Activated CD4-positive, alpha-beta T cell treated with anti-CD3 and anti-CD28 coated beads, Interleukin-10, Interleukin-2, amounts not matched to agents 100 ng/mL and 50 ng/mL, durations not matched to agents 16 hours and 8 hours (primary cell): ENCODE results near the gene RAB40B.
"Not testable (repeated sequence)": the region's sequence is repeated elsewhere in the genome, so short reads cannot be mapped to it uniquely, and the experiment has no call there.

Experiments used
- DNase-seq: peaks from one replicate; pipeline ENCODE4 v3.0.0-alpha.2; 2020

Gene RAB40B

DNA sequence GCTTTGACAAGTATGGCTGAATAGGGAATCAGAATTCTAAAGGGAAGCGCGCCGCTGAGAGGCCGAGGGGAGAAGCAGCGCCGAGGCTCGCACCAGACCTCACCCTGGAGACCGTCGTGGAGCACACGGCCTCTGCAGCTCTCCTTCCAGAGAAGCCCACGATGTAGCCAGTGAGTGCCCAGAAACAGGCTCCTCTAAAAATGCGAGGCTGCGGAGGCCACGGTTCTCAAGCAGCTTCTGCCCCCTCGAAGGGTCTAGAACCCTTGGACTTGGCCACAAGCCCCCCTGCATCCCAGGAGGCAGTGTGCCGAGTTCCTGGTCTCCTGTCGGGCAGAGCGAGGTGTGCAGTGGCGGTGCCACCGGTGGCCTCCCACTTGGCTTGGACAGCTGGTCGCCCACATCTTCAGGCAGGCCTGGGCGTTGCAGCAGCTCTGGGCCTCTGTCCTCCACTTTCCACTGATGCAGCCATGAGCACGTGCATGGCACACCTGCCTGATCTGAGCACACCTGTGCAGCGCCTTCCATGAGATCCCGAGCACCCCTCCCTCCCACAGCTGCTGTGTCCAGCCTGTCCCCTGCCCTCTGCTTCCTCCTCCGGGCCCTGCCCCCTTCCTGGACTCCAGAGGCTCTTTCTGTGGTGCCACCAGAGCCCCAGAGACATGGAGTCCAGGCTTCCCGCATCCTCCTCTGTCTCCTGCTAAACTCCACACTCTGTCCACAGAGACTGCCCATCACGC is 31.4 kb downstream of the RAB40B start:
- no peak for DNase-seq

DNA sequence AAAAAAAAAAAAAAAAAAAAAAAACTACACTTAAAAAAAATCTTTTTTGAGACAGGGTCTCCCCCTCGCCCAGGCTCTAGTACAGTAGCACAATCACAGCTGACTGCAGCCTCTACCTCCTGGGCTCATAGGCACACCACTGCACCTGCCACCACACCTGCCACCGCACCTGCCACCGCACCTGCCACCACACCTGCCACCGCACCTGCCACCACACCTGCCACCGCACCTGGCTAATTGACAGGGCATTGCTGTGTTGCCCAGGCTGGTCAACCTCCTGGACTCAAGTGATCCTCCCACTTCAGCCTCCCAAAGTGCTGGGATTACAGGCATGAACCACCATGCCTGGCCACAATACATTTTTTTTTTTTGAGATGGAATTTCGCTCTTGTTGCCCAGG is 32.6 kb downstream of the RAB40B start:
- no peak for DNase-seq

DNA sequence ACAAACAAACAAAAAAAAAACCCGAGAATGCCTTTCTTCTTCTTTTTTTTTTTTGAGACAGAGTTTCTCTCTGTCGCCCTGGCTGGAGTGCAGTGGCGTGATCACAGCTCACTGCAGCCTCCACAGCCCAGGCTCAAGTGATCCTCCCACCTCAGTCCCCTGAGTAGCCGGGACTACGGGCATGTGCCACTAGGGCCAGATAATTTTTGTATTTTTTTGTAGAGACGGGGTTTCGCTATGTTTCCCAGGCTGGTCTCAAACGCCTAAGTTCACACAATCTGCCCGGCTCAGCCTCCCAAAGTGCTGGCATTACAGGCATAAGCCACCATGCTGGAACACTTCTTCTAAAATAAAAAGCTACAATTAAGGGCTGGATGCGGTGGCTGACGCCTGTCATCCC is 33.3 kb downstream of the RAB40B start:
- DNase-seq = no peak

DNA sequence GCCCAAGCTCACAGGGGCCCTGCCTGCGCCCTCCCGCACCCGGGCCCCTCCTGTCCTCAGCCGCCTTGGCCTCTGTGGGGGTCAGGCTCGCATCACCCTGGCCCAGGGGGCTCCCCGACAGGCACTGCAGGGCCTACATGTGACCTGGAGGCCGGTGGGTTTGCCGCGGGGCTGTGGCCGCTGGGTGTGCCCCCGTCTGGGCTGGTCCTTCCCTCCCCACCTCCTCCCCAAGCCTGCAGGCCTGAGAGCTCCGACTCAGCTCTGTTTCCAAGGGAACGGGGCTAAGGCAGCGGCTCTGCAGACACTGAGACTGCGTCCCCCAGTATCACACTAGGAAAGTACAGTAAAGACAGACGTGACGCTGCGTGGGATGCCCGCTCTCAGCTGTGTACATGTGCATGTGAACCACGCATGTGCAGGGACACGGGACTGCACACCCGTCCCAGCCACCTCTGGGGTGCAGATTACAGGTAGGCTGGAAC is 33.8 kb downstream of the RAB40B start:
- DNase-seq = no peak

DNA sequence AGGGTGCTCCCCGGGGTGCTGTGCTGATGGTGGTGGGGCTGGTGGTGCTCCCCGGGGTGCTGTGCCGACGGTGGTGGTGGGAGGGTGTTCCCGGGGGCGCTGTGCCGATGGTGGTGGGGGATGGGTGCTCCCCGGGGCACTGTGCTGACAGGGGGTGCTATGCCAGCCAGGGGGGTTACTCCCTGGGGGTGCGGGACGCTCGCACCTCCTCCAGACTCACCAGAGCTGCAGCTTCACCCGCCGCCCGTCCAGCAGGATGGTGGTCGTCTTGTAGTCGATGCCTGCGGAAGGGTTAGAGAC is 34.3 kb downstream of the RAB40B start:
- DNase-seq = no peak

DNA sequence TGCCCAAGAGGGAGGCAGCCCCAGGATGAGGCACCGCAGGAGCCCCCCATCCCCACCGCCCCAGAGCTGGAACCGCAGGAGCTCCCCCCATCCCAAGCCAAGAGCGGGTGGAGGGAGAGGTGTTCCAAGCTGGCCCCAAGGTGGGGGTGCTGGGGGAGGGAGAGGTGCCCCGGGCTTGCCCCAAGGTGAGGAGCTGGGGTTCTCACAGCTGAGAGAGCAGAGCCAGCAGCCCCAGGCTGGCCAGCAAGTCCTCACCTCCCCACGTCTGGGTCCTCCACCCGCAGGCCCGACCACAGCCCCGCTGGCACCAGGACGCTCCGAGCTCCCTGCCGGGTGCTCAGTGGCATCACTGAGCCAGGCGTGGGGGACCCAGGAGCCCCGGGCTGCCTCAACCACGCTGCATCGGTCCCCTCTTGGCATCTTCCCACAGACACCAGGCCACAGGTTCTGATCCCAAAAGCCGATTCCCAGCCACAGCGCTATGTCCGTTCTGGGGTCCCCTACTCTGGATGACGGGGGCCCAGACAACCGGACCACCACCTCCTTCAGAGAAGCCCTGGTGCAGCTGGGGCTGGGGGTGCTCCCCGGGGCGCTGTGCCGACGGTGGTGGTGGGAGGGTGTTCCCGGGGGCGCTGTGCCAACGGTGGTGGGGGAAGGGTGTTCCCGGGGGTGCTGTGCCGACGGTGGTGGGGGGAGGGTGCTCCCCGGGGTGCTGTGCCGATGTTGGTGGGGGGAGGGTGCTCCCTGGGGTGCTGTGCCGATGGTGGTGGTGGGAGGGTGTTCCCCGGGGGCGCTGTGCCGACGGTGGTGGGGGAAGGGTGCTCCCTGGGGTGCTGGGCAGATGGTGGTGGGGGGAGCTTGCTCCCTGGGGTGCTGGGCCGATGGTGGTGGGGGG is 34.9 kb downstream of the RAB40B start:
- no peak for DNase-seq

DNA sequence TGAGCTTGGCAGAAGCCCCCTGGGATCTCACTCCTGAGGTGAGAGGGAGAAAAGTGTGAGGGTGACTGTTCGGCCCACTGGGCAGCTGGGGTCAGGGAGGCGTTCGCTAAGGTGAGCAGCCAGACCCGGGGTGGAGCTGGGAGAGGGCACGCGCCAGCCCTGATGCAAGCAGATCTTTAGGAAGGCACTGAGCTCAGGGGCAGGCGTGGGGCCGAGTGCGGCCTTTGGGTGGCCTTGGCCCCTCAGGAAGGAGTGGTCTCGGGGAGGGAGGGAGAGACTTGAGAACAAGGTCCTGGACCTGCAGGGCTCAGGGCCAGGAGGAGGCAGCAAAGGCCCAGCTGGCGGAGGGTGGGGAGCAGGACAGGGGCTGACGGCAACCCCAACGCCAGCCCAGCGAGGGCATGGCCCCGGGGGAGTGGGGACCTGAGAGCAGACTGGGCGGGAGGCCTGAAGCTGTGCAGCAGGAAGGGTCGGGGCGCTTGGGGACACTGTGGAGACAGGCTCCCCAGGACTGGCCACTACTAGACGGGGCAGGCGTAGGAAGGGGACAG is 35.7 kb downstream of the RAB40B start:
- DNase-seq = no peak

DNA sequence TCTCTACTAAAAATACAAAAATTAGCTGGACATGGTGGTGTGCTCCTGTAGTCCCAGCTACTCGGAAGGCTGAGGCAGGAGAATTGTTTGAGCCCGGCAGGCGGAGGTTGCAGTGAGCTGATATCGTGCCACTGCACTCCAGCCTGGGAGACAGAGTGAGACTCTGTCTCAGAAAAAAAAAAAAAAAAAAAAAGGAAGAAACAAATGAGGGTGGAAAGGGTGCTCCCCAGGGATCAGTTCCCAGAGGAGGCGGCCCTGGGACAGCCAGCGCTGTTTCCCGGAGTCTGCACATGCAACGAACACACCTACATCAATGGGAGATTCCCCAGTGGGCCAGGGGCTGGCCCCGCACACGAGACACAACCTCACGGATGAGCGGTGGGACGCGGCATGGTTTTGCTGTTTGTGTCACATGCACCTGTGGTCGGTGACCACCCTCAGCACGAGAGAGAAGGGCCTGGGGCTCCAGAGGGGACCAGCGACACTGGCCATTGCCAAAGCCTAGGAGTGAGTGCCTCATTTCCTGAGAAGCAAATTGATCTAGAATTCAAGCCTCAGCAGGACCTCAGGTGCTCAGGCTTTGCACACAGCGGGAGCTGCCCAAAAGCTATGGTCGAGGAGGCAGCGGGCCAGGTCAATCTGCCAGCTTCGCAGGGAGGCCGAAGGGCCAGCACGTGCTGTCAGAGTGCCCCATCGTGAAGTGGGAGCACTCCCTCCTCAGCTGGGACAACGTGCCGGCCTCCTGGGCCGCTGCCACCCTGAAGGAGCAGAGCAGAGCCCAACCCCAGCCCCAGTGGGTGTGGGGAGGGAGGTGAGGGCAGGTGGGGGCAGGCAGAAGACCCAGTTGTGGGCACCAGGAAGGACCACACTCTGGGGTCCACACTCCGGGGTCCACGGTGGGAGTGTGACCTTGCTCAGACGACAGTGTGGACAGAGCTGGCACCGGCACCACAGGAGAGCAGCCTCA is 36.5 kb downstream of the RAB40B start:
- DNase-seq = no peak

DNA sequence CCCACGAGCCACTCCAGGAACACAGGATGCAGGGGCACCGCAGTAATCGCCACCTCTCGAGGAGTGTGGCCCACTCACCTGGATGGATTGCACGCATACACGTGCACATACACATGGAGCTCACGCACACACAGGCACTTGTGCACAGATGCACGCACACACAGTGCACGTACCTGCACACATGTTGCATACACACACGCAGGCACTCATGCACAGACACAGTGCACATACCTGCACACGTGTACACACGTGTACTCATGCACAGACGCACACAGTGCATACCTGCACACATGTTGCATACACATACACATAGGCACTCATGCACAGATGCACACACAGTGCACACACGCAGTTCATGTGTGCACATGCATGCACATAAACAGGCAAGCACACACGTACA is 38.6 kb downstream of the RAB40B start:
- DNase-seq = no peak

DNA sequence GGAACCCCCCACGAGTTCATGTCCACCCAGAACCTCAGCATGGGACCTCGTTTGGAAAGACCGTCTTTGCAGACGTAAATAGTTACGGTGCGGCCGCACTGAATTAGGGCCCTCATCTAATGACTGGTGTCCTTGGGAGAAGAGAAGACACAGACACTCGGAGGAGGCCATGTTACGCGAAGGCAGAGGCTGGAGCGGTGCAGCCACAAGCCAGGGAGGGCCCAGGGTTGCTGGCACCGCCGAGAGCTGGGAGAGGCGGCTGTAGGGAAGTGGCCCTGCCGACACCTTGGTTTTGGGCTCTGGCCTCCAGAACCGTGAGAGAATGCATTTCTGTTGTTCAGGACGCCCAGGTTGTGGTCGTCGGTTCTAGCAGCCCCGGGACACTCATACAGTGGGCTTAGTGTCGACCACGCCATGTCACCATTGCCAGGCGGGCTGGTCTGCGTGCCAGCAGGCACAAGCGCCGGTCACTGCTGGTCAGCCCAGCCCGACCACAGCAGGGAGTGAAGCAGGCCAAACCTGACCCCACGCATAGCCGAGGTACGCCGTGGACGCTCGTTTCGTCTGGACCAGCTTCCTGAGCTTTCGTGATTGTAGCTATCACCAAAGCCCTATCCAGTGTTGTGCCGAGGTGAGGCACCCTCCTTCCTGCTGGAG is 39.6 kb downstream of the RAB40B start:
- DNase-seq = no peak

DNA sequence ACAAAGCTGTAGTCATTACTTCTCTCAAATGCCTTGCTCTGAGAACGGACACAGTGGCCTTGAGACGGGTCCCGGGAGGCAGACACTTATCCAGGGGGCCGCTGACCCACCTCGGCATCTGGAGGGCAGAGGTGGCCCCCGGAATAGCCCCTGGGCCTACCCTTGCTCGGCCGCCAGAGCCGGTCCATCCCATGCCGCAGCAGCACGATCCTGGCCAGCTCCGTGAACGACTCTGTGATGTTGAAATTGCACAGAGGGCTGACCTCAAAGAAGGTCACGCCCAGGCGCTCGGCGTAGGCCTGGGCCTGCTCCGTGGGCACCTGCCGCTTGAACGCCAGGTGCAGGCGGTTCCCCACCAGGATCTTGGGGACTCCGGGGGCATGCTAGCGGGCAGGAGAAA is 40.2 kb downstream of the RAB40B start:
- no peak for DNase-seq

DNA sequence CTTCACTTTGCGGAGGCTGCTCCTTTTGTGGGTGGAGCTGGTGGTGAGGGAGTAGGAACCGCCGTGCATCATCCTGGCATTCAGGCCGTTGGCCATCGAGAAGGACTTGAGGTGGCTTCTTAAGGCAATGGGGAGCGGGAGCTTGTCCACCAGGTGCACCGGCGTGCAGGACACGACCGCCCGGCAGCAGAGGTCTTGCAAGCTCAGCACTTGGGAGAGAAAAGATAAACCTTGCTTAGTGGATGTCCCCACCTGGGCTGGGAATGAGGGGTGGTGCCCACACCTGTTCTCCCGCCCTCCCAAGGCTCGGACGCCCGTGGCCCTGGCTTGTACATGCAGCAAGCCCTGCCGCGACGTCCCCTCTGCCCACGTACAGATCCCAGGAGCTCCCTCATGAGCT is 40.6 kb downstream of the RAB40B start:
- DNase-seq = no peak

DNA sequence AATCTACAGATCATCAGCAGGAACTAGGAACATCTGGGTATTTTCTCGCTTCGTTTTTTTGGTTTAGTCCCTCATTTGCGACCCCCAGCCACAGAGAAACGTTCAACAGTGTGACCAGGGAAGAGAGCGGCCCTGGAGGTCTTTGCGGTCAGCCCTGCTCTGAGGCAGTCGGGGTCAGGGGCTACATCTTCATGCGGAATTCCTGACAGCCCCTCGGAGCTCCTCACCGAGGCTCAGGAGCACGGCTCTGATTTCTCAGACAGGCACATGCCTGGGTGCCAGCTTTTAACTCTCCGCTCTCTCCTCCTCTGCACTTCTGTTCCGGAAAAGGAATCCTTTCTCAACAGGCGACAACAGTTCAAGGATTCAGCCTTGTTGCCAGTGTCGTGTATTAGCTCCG is 42.2 kb downstream of the RAB40B start:
- no peak for DNase-seq

DNA sequence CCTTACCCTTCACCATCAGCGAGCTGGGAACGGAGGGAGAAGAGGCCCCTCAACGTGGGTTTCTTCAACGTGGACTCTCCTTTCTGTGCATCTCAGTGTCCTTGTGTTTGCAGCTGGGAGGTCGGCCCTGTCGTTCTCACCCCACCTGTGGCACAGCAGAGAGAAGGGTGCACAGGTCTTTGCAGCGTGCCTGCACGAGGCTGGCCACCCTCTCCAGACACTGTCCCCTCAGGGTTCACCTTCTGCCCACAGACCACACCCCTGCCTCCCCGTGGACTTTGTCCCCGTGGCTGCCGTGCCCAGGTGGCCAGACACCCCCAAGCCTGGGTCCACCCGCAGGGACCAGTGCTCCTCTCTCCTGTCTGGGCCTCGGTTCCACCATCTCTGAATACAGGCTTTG is 43.0 kb downstream of the RAB40B start:
- no peak for DNase-seq

DNA sequence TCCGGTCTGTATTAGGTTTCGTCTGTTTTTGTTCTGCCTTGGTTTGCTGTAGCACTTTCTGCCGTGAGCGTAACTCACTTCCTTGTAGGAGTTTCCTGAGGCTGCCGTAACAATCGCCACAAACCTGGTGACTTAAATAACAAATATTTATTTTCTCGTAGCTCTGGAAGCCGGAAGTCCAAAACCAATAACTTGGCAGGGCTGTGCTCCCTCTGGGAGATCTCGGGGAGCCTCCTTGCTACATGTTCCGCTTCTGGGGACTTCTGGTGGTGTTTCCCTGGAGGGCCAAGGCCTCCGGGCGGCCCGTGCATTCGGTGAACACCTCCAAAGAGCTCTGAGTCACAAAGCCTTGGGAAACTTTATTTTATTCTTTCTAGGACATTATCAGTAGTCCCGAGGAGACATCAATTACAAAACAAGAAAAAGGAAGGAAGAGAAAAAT is 43.4 kb downstream of the RAB40B start:
- no peak for DNase-seq

DNA sequence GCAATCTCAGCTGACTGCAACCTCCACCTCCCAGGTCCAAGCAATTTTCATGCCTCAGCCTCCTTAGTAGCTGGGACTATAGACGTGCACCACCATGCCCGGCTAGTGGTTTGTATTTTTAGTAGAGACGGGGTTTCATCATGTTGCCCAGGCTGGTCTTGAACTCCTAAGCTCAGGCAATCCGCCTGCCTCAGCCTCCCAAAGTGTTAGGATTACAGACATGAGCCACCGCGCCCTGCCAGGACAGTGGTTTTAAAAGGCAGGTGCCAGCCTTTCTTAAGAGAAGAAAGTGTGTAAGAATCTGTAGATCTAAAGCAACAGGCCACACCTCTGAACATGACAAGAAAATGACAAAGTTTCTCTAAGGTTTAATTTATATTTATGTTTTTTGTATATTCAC is 43.9 kb downstream of the RAB40B start:
- not testable (repeated sequence) for DNase-seq

DNA sequence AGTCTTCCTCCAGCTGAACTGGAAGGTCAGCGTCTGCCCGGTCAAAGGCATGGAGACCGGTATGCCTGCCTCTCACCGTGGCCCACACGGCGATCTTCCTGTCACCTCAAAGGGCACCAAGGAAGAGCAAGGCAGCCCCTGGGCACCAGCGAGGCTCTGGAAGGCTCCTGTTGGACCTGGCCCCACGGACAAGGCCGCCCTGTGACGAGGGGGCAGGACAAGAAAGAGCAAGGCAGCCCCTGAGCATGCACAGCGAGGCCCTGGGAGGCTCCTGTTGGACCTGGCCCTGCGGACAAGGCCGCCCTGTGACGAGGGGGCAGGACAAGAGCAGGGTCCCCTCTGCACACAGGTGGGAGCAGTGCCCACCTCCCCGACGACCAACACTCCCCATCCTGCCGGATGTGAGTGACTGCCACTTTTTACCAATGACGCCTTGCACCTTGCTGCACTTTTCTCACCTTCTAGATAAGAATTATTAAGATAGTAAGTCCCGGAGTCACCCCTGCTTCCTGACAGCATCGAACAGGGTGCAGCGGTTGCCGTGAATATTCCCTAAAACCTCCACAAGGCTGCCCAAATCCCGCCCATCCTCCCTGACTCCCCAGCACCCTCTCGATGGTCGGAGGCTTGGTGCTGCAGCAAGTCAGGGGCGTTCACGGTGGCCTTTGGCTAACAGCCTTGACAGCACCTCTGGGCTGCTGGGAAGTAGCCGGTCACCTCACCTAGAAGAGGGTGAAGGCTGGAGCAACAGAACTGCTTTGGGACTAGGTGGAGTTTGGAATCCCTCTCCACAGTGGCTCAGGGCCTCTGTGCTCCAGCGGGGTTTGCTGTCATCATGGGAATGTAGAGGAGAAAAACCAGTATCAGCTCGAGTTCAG is 44.6 kb downstream of the RAB40B start:
- no peak for DNase-seq

DNA sequence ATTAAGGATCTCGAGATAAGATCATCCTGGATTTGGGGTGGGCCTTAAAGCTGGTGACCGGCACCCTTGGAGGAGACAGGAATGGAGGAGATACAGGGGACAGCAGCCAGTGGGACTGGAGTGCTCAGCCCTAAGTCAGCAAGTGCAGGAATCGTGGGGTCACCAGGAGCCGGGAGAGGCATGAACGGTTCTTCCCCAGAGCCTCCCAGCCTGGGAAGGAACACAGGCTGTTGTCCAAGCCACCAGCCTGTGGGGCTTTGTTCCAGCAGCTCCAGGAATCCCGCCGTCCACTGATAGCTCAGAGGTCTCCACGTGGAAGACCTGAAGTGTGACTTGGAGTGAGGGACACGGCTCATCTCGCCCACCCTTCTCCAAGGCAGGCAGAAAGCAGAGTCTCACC is 47.8 kb downstream of the RAB40B start:
- no peak for DNase-seq

DNA sequence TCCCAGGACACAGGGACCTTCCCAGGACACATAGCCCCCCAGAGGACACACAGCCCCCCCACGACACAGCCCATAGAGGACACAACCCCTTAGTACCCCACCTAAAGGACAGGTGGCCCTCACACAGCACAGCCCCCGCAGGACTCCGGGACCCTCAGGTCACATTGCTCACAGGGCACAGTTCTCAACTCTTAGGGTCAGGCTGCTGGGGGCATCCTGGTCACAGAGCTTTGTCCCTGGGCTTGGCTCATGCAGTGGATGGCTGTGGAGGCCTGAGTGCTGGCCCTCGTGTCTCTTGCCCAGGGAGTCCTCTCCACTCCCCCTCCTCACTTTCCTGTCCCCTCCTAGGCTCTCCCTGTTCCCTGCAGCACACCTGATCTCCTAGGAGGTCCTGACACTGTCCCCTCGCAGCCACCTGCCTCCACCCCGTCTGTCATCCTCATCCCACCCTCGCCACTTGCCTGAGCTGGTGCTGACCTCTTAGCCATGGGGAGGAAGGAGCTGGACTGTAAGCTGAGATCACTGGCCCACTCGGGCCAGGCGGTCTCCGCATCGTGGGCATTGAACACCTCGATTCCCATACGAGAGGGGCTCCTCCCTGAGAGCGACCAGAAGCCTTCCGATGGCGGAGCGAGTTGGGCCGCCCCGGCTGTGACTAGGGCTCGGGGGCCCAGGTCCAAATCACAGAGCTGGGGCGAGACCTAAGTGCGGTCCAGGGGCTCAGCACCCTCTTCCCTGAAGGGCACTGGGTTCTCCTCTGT is 48.8 kb downstream of the RAB40B start:
- no peak for DNase-seq

DNA sequence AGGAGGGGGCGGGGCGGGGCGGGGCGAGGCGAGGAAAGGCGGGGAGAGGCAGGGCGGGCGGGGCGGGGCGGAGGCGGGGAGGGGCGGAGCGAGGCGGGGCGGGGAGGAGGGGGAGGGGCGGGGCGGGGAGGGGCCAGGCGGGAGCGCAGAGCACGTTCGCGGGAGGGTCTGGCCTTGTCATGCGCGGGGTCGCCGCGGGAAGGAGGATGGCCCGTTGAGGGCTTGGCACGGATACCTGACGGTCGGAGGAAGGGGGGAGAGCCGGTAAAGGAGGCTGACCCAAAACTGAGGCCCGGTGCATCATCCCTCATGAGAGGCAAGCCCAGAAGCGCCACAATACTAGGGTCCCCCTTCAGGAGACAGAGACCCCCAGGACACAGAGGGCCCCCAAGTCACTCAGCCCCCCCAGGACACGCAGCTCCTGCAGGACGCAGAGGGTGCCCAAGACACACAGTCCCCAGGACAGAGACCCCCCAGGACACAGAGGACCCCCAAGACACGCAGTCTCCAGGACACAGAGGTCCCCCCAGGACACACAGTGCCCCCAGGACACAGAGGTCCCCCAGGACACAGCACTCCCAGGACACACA is 49.7 kb downstream of the RAB40B start:
- no peak for DNase-seq
